ENCODE results near the gene ZNF177.

ZNF177 gene

GRCh38 chr19:9430444-9430843, 67.6 kb downstream of the ZNF177 start:
- DNase-seq (ENCODE audit: low spot score), result no peak

GRCh38 chr19:9431475-9431874, 68.7 kb downstream of the ZNF177 start:
- DNase-seq (ENCODE audit: low spot score), result peak; percentile 8

Measured in HuH-7 (cell line).